GM12874 (cell line): ENCODE results near the gene ARMH3.

Source experiments
- CTCF ChIP-seq: IDR thresholded peaks from 2 replicates; pipeline ENCODE4 v1.5.1; 2011; ENCODE audit warnings: low read depth, mild to moderate bottlenecking, control low read depth, low read length, moderate library complexity; ENCODE audit not compliant: insufficient read depth

The ARMH3 gene

GRCh38 chr10:101841826-101842225 lies 214.1 kb downstream of the ARMH3 start:
- no peak for TF ChIP-seq CTCF

- TF ChIP-seq CTCF: peak; percentile 98
These were observed 215.1 kb downstream of the ARMH3 start for GRCh38 chr10:101840741-101841453.

GRCh38 chr10:101840102-101840684 lies 215.8 kb downstream of the ARMH3 start:
- no peak for TF ChIP-seq CTCF

- no peak for TF ChIP-seq CTCF
These were observed 216.4 kb downstream of the ARMH3 start for GRCh38 chr10:101839416-101840063.

- no peak for TF ChIP-seq CTCF
These were observed 217.0 kb downstream of the ARMH3 start for GRCh38 chr10:101839002-101839401.

GRCh38 chr10:101838416-101838970 lies 217.5 kb downstream of the ARMH3 start:
- no peak for TF ChIP-seq CTCF

- no peak for TF ChIP-seq CTCF
These were observed 218.2 kb downstream of the ARMH3 start for GRCh38 chr10:101837748-101838147.
